Measurements from ENCODE around the gene TBC1D17.

- TF ChIP-seq EZH2phosphoT487 (IDR thresholded peaks at IDR 0.05; ENCODE audit: insufficient read depth, low read depth): no peak
- no peak for TF ChIP-seq EZH2 (IDR thresholded peaks at IDR 0.05; ENCODE audit: insufficient read depth, poor library complexity, severe bottlenecking)
Measured at GRCh38 chr19:49881672-49882394, 4.3 kb downstream of the TBC1D17 start.

Data from GM23248 (cell line).